Right kidney (tissue), 9 donors: ENCODE data around the gene LHFPL3.
"Not testable (repeated sequence)": the region's sequence is repeated elsewhere in the genome, so short reads cannot be mapped to it uniquely, and the experiment has no call there.

Experiments used
- DNase-seq: peaks from one replicate; pipeline ENCODE4 v3.0.0-alpha.2; 2016
- long read RNA-seq, 8 donors: transcript quantifications; one replicate each; lab custom pipeline, GENCODE V29; 2026

Gene LHFPL3
- long read RNA-seq, donor 1, partial matches to known transcripts = 19 of 19 reads
- long read RNA-seq, donor 1, other reads (novel, unspliced or antisense) = 0 of 19 reads
- long read RNA-seq, donor 2, partial matches to known transcripts = 12 of 12 reads
- long read RNA-seq, donor 2, other reads (novel, unspliced or antisense) = 0 of 12 reads
- long read RNA-seq, donor 3, partial matches to known transcripts = 9 of 9 reads
- long read RNA-seq, donor 3, other reads (novel, unspliced or antisense) = 0 of 9 reads
- long read RNA-seq, donor 4, partial matches to known transcripts = 67 of 74 reads
- long read RNA-seq, donor 4, other reads (novel, unspliced or antisense) = 7 of 74 reads
- long read RNA-seq, donor 5, partial matches to known transcripts = 63 of 63 reads
- long read RNA-seq, donor 5, other reads (novel, unspliced or antisense) = 0 of 63 reads
- long read RNA-seq, donor 6, partial matches to known transcripts = 23 of 32 reads
- long read RNA-seq, donor 6, other reads (novel, unspliced or antisense) = 9 of 32 reads
- long read RNA-seq, donor 7, partial matches to known transcripts = 21 of 21 reads
- long read RNA-seq, donor 7, other reads (novel, unspliced or antisense) = 0 of 21 reads
- long read RNA-seq, donor 8, partial matches to known transcripts = 26 of 42 reads
- long read RNA-seq, donor 8, other reads (novel, unspliced or antisense) = 16 of 42 reads

GRCh38 chr7:104328296-104328969 lies at the start of gene LHFPL3:
Gene LHFPL3, plus strand, starts transcription at chr7:104328603.
- peak; percentile 43 for DNase-seq

- DNase-seq = not testable (repeated sequence)
Observed at GRCh38 chr7:104281685-104282084, 46.7 kb upstream of the LHFPL3 start.

- no peak for DNase-seq
Observed at GRCh38 chr7:104286839-104287238, 41.6 kb upstream of the LHFPL3 start.

GRCh38 chr7:104288137-104288536 lies 40.3 kb upstream of the LHFPL3 start:
- DNase-seq = no peak

- DNase-seq = no peak
Observed at GRCh38 chr7:104294291-104294690, 34.1 kb upstream of the LHFPL3 start.

- DNase-seq = no peak
Observed at GRCh38 chr7:104296266-104296665, 32.1 kb upstream of the LHFPL3 start.

- DNase-seq = no peak
Observed at GRCh38 chr7:104296900-104297299, 31.5 kb upstream of the LHFPL3 start.

- DNase-seq = no peak
Observed at GRCh38 chr7:104299323-104299722, 29.1 kb upstream of the LHFPL3 start.

- no peak for DNase-seq
Observed at GRCh38 chr7:104299777-104300176, 28.6 kb upstream of the LHFPL3 start.

- no peak for DNase-seq
Observed at GRCh38 chr7:104306793-104307192, 21.6 kb upstream of the LHFPL3 start.

GRCh38 chr7:104317948-104318629 lies 10.3 kb upstream of the LHFPL3 start:
- DNase-seq = no peak

- no peak for DNase-seq
Observed at GRCh38 chr7:104327534-104327933, 869 bp upstream of the LHFPL3 start.

- peak; percentile 13 for DNase-seq
Observed at GRCh38 chr7:104327938-104328295, 486 bp upstream of the LHFPL3 start.

- no peak for DNase-seq
Observed at GRCh38 chr7:104328970-104329825, 795 bp downstream of the LHFPL3 start.

GRCh38 chr7:104341546-104341945 lies 13.1 kb downstream of the LHFPL3 start:
- DNase-seq = no peak

GRCh38 chr7:104352736-104353135 lies 24.3 kb downstream of the LHFPL3 start:
- no peak for DNase-seq

- no peak for DNase-seq
Observed at GRCh38 chr7:104357166-104357565, 28.8 kb downstream of the LHFPL3 start.

- no peak for DNase-seq
Observed at GRCh38 chr7:104358446-104359132, 30.2 kb downstream of the LHFPL3 start.

- DNase-seq = no peak
Observed at GRCh38 chr7:104362756-104363155, 34.4 kb downstream of the LHFPL3 start.

GRCh38 chr7:104363355-104363754 lies 35.0 kb downstream of the LHFPL3 start:
- no peak for DNase-seq

- no peak for DNase-seq
Observed at GRCh38 chr7:104366390-104366789, 38.0 kb downstream of the LHFPL3 start.
